ENCODE data around the gene FBXO11. TPM values are rescaled to one million over a fixed set of nuclear protein-coding genes. Genes with fewer than 3 reads are reported as not detected.

Gene FBXO11
- total and polyA plus RNA-seq, 12 donors: 21.7 to 61.7 (median 46.6) TPM

DNA sequence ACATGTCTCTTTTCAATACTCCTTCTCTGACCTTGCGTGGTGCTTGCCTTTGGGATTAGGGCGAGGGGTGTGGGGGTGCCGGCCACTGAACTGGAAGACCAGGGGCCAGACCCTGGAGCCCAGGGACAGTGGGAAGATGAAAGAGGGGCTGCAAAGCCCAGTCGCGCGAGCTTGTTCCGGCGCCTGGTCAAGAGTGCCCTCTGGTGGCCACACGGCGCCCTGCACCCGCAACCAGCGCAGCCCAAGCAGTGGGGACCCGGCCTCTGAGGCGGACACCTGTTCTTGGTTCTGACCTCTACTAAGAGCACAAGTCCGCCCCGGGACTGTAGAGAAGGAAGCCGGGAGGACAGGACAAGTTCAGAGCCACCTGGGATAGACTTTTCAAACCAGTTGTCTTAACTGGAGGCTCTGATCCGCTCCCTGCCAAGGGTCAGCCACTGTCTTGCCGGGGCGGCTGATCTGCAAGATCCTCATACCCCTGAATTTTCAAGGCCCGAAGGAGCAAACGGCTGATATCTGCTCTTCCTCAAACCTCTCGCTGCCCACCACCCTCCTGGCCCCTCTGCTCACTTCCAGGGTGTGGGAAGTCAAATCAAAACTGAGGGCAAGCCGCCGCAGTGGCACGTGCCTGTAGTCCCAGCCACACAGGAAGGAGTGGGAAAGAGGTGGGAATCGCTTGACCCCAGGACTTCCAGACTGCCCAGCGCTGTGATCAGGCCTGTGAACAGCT lies 138.3 kb downstream of the FBXO11 start:
- TF ChIP-seq POLR2A (IDR thresholded peaks at IDR 0.05): no peak
- TF ChIP-seq, protein P1, sequence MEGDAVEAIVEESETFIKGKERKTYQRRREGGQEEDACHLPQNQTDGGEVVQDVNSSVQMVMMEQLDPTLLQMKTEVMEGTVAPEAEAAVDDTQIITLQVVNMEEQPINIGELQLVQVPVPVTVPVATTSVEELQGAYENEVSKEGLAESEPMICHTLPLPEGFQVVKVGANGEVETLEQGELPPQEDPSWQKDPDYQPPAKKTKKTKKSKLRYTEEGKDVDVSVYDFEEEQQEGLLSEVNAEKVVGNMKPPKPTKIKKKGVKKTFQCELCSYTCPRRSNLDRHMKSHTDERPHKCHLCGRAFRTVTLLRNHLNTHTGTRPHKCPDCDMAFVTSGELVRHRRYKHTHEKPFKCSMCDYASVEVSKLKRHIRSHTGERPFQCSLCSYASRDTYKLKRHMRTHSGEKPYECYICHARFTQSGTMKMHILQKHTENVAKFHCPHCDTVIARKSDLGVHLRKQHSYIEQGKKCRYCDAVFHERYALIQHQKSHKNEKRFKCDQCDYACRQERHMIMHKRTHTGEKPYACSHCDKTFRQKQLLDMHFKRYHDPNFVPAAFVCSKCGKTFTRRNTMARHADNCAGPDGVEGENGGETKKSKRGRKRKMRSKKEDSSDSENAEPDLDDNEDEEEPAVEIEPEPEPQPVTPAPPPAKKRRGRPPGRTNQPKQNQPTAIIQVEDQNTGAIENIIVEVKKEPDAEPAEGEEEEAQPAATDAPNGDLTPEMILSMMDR (IDR thresholded peaks at IDR 0.05): peak; percentile 92 to 100 (median 97)
- H3K36me3 ChIP-seq (replicated peaks in 1 of 2): no peaks in the 10 kb centered on the region
- no peak overlapping the region for H3K27ac ChIP-seq
- no peak overlapping the region for H3K4me3 ChIP-seq
- peak; percentile 42 to 82 (median 67) for DNase-seq
- intact Hi-C loops (cut with DNase I): loop anchor here (2.0 to 10.0 kb wide), 3 partner anchors 331 to 433 kb away; no protein-coding TSS in a partner anchor
- H3K27me3 ChIP-seq: no peaks in the 10 kb centered on the region
- H3K9me3 ChIP-seq (replicated peaks in 1 of 3): no peaks in the 10 kb centered on the region
- peaks cover 0 to 7% of the 10 kb centered on the region in 2 donors for H3K4me1 ChIP-seq (replicated peaks in 1 of 2)
- WGBS, 4 donors: 22 to 39% (median 28%) methylated on average over 19 to 28 of the region's 28 CpGs

DNA sequence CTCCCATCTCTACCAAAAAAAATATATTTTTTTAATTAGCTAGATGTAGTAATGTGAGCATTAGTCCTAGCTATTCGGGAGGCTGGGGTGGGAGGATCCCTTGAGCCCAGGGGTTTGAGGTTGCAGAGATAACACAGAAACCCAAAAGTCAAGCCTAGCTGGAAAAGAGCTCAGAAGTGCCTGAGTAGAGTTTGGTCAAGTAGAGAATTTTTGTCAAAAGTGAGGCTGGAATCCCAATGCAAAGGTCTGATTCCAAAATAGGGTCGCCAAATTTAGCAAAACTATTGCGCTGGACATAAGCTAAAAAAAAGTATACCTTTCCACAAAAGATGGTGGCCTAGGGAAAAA lies 138.8 kb downstream of the FBXO11 start:
- H3K4me1 ChIP-seq (replicated peaks in 1 of 2): peaks cover 0 to 7% of the 10 kb centered on the region in 2 donors
- TF ChIP-seq, protein P1 (IDR thresholded peaks at IDR 0.05): no peak
- TF ChIP-seq POLR2A (IDR thresholded peaks at IDR 0.05): no peak
- H3K27me3 ChIP-seq: no peaks in the 10 kb centered on the region
- 35 to 47% (median 39%) methylated on average over 3 of the region's 3 CpGs for WGBS, 4 donors
- intact Hi-C loops (cut with DNase I): loop anchor here (2.0 to 10.0 kb wide), 3 partner anchors 330 to 433 kb away; no protein-coding TSS in a partner anchor
- no peak for DNase-seq
- H3K9me3 ChIP-seq (replicated peaks in 1 of 3): no peaks in the 10 kb centered on the region
- H3K27ac ChIP-seq: no peak overlapping the region
- no peak overlapping the region for H3K4me3 ChIP-seq
- no peaks in the 10 kb centered on the region for H3K36me3 ChIP-seq (replicated peaks in 1 of 2)

DNA sequence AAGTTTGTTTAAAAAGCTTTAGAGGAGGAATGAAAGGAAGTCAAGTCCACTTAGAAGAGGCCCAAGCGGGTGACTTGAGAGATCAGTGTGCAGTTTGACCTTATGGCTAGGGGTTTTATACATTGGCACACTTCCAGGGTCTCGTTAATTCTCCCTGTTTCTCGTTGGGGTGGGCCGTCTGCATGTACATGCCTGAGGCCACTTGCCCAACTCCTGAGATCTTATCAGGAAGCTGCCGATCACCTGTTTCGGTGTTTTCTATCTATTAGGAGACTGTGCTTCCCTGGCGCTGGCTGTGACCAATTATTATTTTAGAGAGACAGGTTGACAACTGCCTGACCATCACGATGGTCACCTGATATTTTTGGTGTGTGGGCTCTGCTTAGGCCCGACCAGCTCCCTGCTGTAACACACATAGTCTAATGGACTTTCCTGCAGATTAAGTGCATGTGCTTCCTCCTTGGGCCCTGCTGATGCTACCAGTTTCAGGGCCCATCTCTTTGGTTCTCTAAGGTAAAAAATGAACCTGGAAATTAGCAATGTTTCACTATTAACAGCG lies 154.4 kb downstream of the FBXO11 start:
- TF ChIP-seq, protein P1 (IDR thresholded peaks at IDR 0.05): no peak
- TF ChIP-seq POLR2A (IDR thresholded peaks at IDR 0.05): no peak
- WGBS, 4 donors: 67 to 80% (median 72%) methylated on average over 10 of the region's 10 CpGs
- Histone ChIP-seq H3K4me3 (no peak overlapping the region), H3K9me3 (replicated peaks in 1 of 3) (peaks cover 0 to 4% (median 0%) of the 10 kb centered on the region in 3 donors), H3K36me3 (replicated peaks in 1 of 2) (no peaks in the 10 kb centered on the region), H3K27ac (no peak overlapping the region), H3K27me3 (no peaks in the 10 kb centered on the region), H3K4me1 (replicated peaks in 1 of 2) (no peaks in the 10 kb centered on the region)
- intact Hi-C loops (cut with DNase I): no loop called here
- DNase-seq: no peak

- intact Hi-C loops (cut with DNase I): no loop called here
- Histone ChIP-seq H3K4me1 (replicated peaks in 1 of 2) (no peaks in the 10 kb centered on the region), H3K9me3 (replicated peaks in 1 of 3) (peaks cover 0 to 7% (median 0%) of the 10 kb centered on the region in 3 donors), H3K27ac (no peak overlapping the region), H3K4me3 (no peak overlapping the region), H3K27me3 (no peaks in the 10 kb centered on the region), H3K36me3 (replicated peaks in 1 of 2) (no peaks in the 10 kb centered on the region)
- no peak for DNase-seq
- 83 to 90% (median 88%) methylated on average over 3 to 4 of the region's 4 CpGs for WGBS, 4 donors
- TF ChIP-seq, protein P1 (IDR thresholded peaks at IDR 0.05): no peak
- TF ChIP-seq POLR2A (IDR thresholded peaks at IDR 0.05): no peak
These were observed 158.4 kb downstream of the FBXO11 start for GRCh38 chr2:47747878-47748277.

All from adrenal gland (tissue), 12 donors.